HG02852 (cell line): Measurements from ENCODE around the gene KXD1.

Experiments used
- ATAC-seq: cut with Tn5 transposase; IDR thresholded peaks from one replicate; pipeline ENCODE4 v1.9.1; 2021; ENCODE audit warnings: mild to moderate bottlenecking, moderate library complexity; ENCODE audit not compliant: unreplicated experiment

The KXD1 gene

DNA sequence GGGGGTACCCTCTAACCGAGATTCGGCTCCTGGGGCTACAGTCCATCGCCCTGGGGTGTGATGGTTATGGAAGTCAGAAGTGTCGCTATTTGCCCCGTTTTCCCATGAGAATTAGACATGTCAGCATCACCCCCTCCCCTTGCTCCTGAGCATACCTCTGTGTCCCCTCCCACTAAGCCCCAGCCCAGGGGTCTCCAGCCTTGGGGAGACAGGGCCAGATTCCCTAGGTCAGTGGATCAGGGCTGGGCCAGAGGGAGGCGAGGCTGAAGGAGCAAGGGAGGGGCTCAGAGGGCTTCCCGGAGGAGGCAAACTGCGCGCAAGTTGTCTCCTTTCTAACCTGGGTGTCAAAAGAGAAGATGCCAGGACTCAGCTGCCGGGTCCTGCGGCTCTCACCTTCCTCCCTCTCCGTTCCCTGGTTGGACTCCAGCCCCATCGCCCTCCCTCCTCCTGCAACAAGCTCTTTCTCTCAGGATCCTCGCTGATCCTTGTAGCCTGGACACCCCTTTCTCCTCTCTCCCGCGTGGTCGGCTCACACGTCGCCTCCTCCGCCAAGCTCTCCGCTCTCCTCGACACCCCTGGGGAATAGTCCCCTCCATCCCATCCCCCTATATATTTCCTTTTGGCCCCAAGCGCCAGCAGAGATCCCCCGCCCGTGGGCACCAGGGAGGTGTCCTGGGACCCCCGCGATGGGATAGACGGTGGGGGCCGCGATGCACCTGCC lies 54.5 kb downstream of the KXD1 start:
- ATAC-seq: no peak

- no peak for ATAC-seq
Observed at GRCh38 chr19:18612772-18613588, 55.3 kb downstream of the KXD1 start, which contains the start of gene TMEM59L. TSS of gene TMEM59L (plus strand) at chr19:18612870. CDS start at chr19:18612959, 89 bp downstream.

DNA sequence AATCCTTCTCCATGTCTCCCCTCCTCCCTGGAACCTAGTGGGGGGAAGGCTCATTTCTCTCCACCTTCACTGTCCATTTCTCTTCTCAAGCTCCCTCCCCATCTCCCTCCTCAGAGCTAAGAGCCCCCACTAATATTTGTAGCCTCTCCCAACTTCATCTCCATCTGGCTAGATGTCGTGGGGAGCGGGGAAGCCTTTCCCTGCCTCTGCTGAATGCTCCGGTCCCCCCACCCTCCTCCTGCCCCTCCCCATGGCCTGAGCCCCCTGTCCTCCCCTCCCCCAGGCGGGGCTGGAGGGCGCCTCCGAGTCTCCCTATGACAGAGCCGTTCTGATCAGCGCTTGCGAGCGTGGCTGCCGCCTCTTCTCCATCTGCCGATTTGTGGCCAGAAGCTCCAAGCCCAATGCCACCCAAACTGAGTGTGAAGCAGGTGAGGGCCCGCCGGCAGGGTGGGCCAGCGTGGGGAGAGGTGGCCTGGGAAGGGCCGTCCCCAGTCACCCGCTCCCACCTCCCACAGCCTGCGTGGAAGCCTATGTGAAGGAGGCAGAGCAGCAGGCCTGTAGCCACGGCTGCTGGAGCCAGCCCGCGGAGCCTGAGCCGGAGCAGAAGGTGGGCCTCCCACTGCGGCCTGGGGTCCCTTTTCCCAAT lies 56.0 kb downstream of the KXD1 start:
- ATAC-seq: no peak

- no peak for ATAC-seq
Observed at GRCh38 chr19:18616023-18616422, 58.4 kb downstream of the KXD1 start.

DNA sequence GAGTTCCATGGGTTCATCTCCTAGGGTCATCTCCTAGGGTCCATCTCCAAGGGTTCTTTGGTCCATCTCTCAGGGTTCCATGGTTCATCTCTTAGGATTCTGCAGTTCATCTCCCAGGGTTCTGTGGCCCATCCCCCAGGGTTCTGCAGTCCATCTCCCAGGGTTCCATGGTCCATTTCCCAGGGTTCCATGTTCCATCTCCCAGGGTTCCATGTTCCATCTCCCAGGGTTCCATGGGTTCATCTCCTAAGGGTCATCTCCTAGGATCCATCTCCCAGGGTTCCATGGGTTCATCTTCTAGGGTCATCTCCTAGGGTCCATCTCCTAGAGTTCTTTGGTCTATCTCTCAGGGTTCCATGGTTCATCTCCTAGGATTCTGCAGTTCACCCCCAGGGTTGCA lies 59.9 kb downstream of the KXD1 start:
- ATAC-seq: no peak

GRCh38 chr19:18618236-18618635 lies 60.6 kb downstream of the KXD1 start:
- ATAC-seq: no peak
